Measurements from ENCODE around the gene ARL10.

GRCh38 chr5:176368726-176369125, 3.4 kb downstream of the ARL10 start:
- TF ChIP-seq CTCF (IDR thresholded peaks at IDR 0.05), result no peak
- no peak for TF ChIP-seq EZH2 (IDR thresholded peaks at IDR 0.05; ENCODE audit: borderline replicate concordance, insufficient read depth, low read depth, low read length, poor library complexity, severe bottlenecking)
